ENCODE data around the gene FAM163A.

Gene FAM163A

GRCh38 chr1:179707406-179707805 is 35.7 kb upstream of the FAM163A start:
- H2AFZ ChIP-seq (ENCODE audit: low read depth, low read length): no peak overlapping the region
- TF ChIP-seq, protein P1, sequence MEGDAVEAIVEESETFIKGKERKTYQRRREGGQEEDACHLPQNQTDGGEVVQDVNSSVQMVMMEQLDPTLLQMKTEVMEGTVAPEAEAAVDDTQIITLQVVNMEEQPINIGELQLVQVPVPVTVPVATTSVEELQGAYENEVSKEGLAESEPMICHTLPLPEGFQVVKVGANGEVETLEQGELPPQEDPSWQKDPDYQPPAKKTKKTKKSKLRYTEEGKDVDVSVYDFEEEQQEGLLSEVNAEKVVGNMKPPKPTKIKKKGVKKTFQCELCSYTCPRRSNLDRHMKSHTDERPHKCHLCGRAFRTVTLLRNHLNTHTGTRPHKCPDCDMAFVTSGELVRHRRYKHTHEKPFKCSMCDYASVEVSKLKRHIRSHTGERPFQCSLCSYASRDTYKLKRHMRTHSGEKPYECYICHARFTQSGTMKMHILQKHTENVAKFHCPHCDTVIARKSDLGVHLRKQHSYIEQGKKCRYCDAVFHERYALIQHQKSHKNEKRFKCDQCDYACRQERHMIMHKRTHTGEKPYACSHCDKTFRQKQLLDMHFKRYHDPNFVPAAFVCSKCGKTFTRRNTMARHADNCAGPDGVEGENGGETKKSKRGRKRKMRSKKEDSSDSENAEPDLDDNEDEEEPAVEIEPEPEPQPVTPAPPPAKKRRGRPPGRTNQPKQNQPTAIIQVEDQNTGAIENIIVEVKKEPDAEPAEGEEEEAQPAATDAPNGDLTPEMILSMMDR (IDR thresholded peaks at IDR 0.05; ENCODE audit: borderline replicate concordance, extremely low read depth, low read length, poor library complexity, severe bottlenecking): no peak
- TF ChIP-seq EZH2 (IDR thresholded peaks at IDR 0.05; ENCODE audit: borderline replicate concordance, low read depth, low read length, severe bottlenecking): no peak
- H3K79me2 ChIP-seq (ENCODE audit: insufficient read depth, low read length): no peaks in the 10 kb centered on the region
- H3K9ac ChIP-seq (ENCODE audit: low read depth, low read length): no peak overlapping the region
- no peak overlapping the region for H3K4me3 ChIP-seq (ENCODE audit: low read depth in 1 of 2, low read length in 2 of 2)
- DNase-seq (no peak), ATAC-seq (ENCODE audit: insufficient read depth, low read depth) (no peak)
- H3K4me2 ChIP-seq (ENCODE audit: insufficient read depth, low read length): no peak overlapping the region
- no peaks in the 10 kb centered on the region for H3K27me3 ChIP-seq (ENCODE audit: insufficient read depth, low read length, poor library complexity)
- no peaks in the 10 kb centered on the region for H4K20me1 ChIP-seq (ENCODE audit: insufficient read depth, low read length)
- H3K9me3 ChIP-seq (ENCODE audit: insufficient read depth, low read length, severe bottlenecking): no peaks in the 10 kb centered on the region
- H3K4me1 ChIP-seq (ENCODE audit: insufficient read depth, low read length): no peaks in the 10 kb centered on the region
- no peaks in the 10 kb centered on the region for H3K36me3 ChIP-seq (ENCODE audit: insufficient read depth, low read length)
- H3K27ac ChIP-seq (ENCODE audit: low read length): no peak overlapping the region

DNA sequence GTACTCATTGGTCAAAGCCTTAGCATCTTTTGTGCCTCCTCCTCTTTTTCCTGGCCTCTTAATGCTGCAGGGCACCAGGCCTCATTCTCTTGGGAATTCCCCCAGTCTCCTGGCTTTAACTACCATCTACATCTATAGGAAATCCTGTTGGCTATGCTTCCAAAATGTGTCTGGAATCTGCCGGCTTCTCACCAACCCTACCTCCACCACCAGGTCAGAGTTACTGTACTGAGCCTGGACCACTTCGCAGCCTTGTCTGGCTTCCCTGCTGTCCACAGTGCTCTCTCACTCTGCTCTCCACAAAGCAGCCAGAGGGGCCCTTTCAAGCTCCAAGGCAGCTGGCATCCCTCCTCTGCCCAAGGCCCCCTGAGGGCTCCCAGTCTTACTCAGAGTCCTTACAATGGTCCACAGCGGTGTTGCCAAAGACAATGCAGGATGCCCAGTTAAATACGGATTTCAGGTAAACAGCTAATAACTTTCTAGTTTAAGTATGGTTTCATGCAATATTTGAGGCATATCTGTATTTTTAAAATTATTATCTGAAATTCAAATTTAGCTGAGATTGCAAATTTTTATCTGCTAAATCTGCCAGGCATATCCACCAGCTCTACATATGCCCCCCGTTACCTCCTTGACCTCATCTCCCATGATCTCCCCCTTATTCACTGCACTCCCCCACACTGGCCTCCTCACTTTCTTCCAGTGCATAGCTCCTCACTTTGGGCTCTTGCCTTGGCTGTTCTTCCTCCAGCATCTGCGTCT is 34.5 kb upstream of the FAM163A start:
- ATAC-seq (ENCODE audit: insufficient read depth, low read depth) (no peak), DNase-seq (no peak)
- Histone ChIP-seq H3K36me3 (ENCODE audit: insufficient read depth, low read length) (no peaks in the 10 kb centered on the region), H3K4me1 (ENCODE audit: insufficient read depth, low read length) (no peaks in the 10 kb centered on the region), H3K9ac (ENCODE audit: low read depth, low read length) (no peak overlapping the region), H3K4me3 (ENCODE audit: low read depth in 1 of 2, low read length in 2 of 2) (no peak overlapping the region), H3K79me2 (ENCODE audit: insufficient read depth, low read length) (no peaks in the 10 kb centered on the region), H2AFZ (ENCODE audit: low read depth, low read length) (no peak overlapping the region), H3K27ac (ENCODE audit: low read length) (no peak overlapping the region), H3K27me3 (ENCODE audit: insufficient read depth, low read length, poor library complexity) (no peaks in the 10 kb centered on the region), H3K9me3 (ENCODE audit: insufficient read depth, low read length, severe bottlenecking) (no peaks in the 10 kb centered on the region), H3K4me2 (ENCODE audit: insufficient read depth, low read length) (no peak overlapping the region), H4K20me1 (ENCODE audit: insufficient read depth, low read length) (no peaks in the 10 kb centered on the region)
- TF ChIP-seq, protein P1 (IDR thresholded peaks at IDR 0.05; ENCODE audit: borderline replicate concordance, extremely low read depth, low read length, poor library complexity, severe bottlenecking): no peak
- TF ChIP-seq EZH2 (IDR thresholded peaks at IDR 0.05; ENCODE audit: borderline replicate concordance, low read depth, low read length, severe bottlenecking): no peak

DNA sequence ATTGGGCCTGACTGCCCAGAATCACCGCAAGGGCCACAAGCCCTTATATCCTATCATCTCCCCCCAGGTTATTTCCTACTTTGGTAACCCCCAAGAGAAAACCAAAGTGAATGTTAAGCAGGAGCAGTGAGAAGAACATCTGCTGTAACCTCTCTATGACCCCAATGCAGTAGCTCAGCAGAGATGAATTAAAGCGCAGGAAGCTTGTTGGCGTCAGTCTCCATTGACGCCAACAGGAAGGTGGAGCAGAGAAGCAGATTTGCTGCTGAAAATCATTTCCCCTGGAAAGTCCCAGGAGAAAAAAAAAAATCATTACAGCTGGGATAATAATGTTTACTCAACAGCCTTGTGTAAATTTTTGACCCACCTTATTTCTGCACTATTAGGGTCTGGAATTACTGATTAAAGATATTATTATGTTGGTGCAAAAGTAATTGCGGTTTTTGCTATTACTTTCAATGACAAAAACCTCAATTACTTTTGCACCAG is 33.2 kb upstream of the FAM163A start:
- no peaks in the 10 kb centered on the region for H3K4me1 ChIP-seq (ENCODE audit: insufficient read depth, low read length)
- TF ChIP-seq, protein P1 (IDR thresholded peaks at IDR 0.05; ENCODE audit: borderline replicate concordance, extremely low read depth, low read length, poor library complexity, severe bottlenecking): no peak
- no peak for TF ChIP-seq EZH2 (IDR thresholded peaks at IDR 0.05; ENCODE audit: borderline replicate concordance, low read depth, low read length, severe bottlenecking)
- no peak overlapping the region for H3K4me3 ChIP-seq (ENCODE audit: low read depth in 1 of 2, low read length in 2 of 2)
- H3K27ac ChIP-seq (ENCODE audit: low read length): no peak overlapping the region
- H3K9me3 ChIP-seq (ENCODE audit: insufficient read depth, low read length, severe bottlenecking): peaks cover 8% of the 10 kb centered on the region
- no peak overlapping the region for H3K4me2 ChIP-seq (ENCODE audit: insufficient read depth, low read length)
- DNase-seq (no peak), ATAC-seq (ENCODE audit: insufficient read depth, low read depth) (no peak)
- no peaks in the 10 kb centered on the region for H3K79me2 ChIP-seq (ENCODE audit: insufficient read depth, low read length)
- no peak overlapping the region for H2AFZ ChIP-seq (ENCODE audit: low read depth, low read length)
- H3K9ac ChIP-seq (ENCODE audit: low read depth, low read length): no peak overlapping the region
- H3K36me3 ChIP-seq (ENCODE audit: insufficient read depth, low read length): no peaks in the 10 kb centered on the region
- no peaks in the 10 kb centered on the region for H3K27me3 ChIP-seq (ENCODE audit: insufficient read depth, low read length, poor library complexity)
- no peaks in the 10 kb centered on the region for H4K20me1 ChIP-seq (ENCODE audit: insufficient read depth, low read length)

All from DND-41 (cell line).